GM23248 (cell line): ENCODE data around the gene ITPKB. TPM values are rescaled to one million over a fixed set of nuclear protein-coding genes. Genes with fewer than 3 reads are reported as not detected.

ENCODE experiments used
- DNase-seq: peaks from one replicate; pipeline ENCODE4 v3.0.0-alpha.2; 2015
- H2AFZ ChIP-seq: fragments of 200-600 bp; sonication (generic); 2 replicates; pipeline ENCODE4 v1.6.1; 2016; ENCODE audit warnings: antibody characterized with exemption
- H3F3A ChIP-seq: fragments of 200-600 bp; sonication (generic); 2 replicates; pipeline ENCODE4 v1.6.1; 2016; ENCODE audit warnings: mild to moderate bottlenecking, antibody characterized with exemption, mixed run types; ENCODE audit not compliant: insufficient read depth
- H3K27ac ChIP-seq: fragments of 200-600 bp; sonication (generic); 2 replicates; pipeline ENCODE4 v1.5.1; 2016; ENCODE audit warnings: mild to moderate bottlenecking
- H3K27me3 ChIP-seq: fragments of 200-600 bp; sonication (generic); replicated peaks from 2 replicates; pipeline ENCODE4 v1.6.1; 2016; ENCODE audit warnings: mild to moderate bottlenecking; ENCODE audit not compliant: insufficient read depth
- H3K36me3 ChIP-seq: fragments of 200-600 bp; sonication (generic); 2 replicates; pipeline ENCODE4 v1.6.1; 2016; ENCODE audit warnings: low read depth, mild to moderate bottlenecking
- H3K4me1 ChIP-seq: fragments of 200-600 bp; sonication (generic); 2 replicates; pipeline ENCODE4 v1.6.1; 2016; ENCODE audit warnings: mild to moderate bottlenecking; ENCODE audit not compliant: insufficient read depth
- H3K4me2 ChIP-seq: fragments of 200-600 bp; sonication (generic); one replicate; pipeline ENCODE4 v1.6.1; 2016; ENCODE audit warnings: mild to moderate bottlenecking; ENCODE audit not compliant: unreplicated experiment
- H3K4me3 ChIP-seq: fragments of 200-600 bp; sonication (generic); 2 replicates; pipeline ENCODE4 v1.5.1; 2016; ENCODE audit warnings: mild to moderate bottlenecking
- H3K79me2 ChIP-seq: fragments of 200-600 bp; sonication (generic); 2 replicates; pipeline ENCODE4 v1.6.1; 2016; ENCODE audit warnings: mild to moderate bottlenecking; ENCODE audit not compliant: insufficient read depth
- H3K9ac ChIP-seq: fragments of 200-600 bp; sonication (generic); 2 replicates; pipeline ENCODE4 v1.6.1; 2016; ENCODE audit warnings: mild to moderate bottlenecking
- H3K9me2 ChIP-seq: fragments of 200-600 bp; sonication (generic); 2 replicates; pipeline ENCODE4 v1.6.1; 2016; ENCODE audit warnings: mixed run types, mild to moderate bottlenecking, moderate library complexity; ENCODE audit not compliant: insufficient read depth
- H3K9me3 ChIP-seq: fragments of 200-600 bp; sonication (generic); one replicate; pipeline ENCODE4 v1.6.1; 2017; ENCODE audit warnings: low read depth
- H4K20me1 ChIP-seq: fragments of 200-600 bp; sonication (generic); 2 replicates; pipeline ENCODE4 v1.6.0; 2016; ENCODE audit not compliant: insufficient read depth
- EZH2 ChIP-seq: fragments of 200-600 bp; sonication (generic); IDR thresholded peaks from 2 replicates; pipeline ENCODE4 v1.6.1; 2018; ENCODE audit warnings: antibody characterized with exemption, mild to moderate bottlenecking; ENCODE audit not compliant: insufficient read depth, poor library complexity, severe bottlenecking
- EZH2phosphoT487 ChIP-seq: fragments of 200-600 bp; sonication (generic); IDR thresholded peaks from 2 replicates; pipeline ENCODE4 v1.6.1; 2018; ENCODE audit warnings: antibody characterized with exemption, moderate library complexity, mild to moderate bottlenecking, low read depth; ENCODE audit not compliant: insufficient read depth
- WGBS, 2 experiments: methylation state at CpG; one replicate each; pipeline ENCODE4 v1.1.6; 2015 to 2017; ENCODE audit warnings: low lambda C conversion rate in 2 of 2, low coverage in 1 of 2; ENCODE audit errors: missing lambda C conversion rate in 2 of 2; 5-methylcytosine and 5-hydroxymethylcytosine counted together
- in situ Hi-C: fragments of 300-500 bp; cut with MboI; formaldehyde crosslinking; loops from 2 replicates; pipeline ENCODE4 v1.15.0; 2020
- polyA plus RNA-seq: library from polyadenylated mRNA; unstranded; fragments of >200 nt; fragmentation: Nextera tagmentation; extraction: Ambion mirVana; gene quantifications from 2 replicates; pipeline ENCODE4 v1.2.1, GENCODE V29; 2016
- total RNA-seq: library from RNA; depleted of rRNA; stranded (reverse); fragments of >200 nt; shearing (Covaris generic); gene quantifications from 2 replicates; pipeline ENCODE4 v1.2.3, GENCODE V29; 2014

Gene ITPKB
- total and polyA plus RNA-seq, 2 experiments from 2014 or later: 0.26 to 0.86 TPM

DNA sequence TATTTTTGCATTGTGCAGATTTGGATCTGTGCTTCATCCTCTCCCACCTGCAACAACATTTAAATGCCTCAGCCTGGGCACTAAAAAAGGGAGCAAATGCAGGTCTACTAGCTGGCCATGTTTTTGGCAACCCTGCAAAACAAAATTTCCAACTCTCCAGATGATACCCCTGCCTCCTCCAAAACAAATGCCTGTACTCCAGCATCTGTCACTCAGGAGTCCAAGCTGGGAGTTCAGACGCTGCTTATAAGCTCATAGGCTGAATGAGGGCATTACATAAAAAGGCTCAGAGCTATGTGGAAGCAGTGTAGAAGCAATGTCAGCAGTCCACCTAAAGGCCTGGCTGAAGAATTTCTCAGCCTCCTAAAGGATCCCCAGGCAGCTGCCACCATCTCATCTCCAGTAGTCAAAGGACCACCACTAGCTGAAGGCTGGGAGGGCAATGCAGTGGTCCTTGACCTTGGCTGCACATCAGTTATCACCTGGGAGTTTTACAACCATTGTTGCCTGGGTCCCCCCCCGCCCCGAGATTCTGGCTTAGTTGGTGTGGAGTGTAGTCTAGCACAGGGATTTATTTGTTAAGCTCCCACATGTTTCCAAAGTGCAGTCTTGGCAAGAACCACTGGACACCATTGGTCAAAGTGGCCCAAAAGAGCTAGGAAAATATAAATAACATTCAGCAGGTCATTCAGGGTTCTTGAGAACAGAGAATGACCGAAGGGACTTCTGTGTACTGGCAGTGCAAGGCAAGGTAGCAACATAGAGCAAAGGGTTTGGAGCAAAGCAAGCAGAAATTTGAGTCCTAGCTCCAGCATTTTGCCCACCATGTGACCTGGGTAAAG, 57.2 kb downstream of the ITPKB start:
- H3K27me3 ChIP-seq: no peaks in the 10 kb centered on the region
- H3K79me2 ChIP-seq: no peaks in the 10 kb centered on the region
- TF ChIP-seq EZH2phosphoT487 (no peak), EZH2 (no peak)
- in situ Hi-C loops: no loop called here
- no peaks in the 10 kb centered on the region for H3K36me3 ChIP-seq
- H3K9me3 ChIP-seq: no peaks in the 10 kb centered on the region
- no peak for DNase-seq
- no peak overlapping the region for H2AFZ ChIP-seq
- WGBS, 2 experiments: 88 to 96% methylated on average over 4 of the region's 4 CpGs
- peaks cover 9% of the 10 kb centered on the region for H3F3A ChIP-seq
- no peak overlapping the region for H3K9ac ChIP-seq
- no peaks in the 10 kb centered on the region for H3K9me2 ChIP-seq
- H3K27ac ChIP-seq: no peak overlapping the region
- H4K20me1 ChIP-seq: no peaks in the 10 kb centered on the region
- no peak overlapping the region for H3K4me2 ChIP-seq
- peaks cover 13% of the 10 kb centered on the region for H3K4me1 ChIP-seq
- no peak overlapping the region for H3K4me3 ChIP-seq

DNA sequence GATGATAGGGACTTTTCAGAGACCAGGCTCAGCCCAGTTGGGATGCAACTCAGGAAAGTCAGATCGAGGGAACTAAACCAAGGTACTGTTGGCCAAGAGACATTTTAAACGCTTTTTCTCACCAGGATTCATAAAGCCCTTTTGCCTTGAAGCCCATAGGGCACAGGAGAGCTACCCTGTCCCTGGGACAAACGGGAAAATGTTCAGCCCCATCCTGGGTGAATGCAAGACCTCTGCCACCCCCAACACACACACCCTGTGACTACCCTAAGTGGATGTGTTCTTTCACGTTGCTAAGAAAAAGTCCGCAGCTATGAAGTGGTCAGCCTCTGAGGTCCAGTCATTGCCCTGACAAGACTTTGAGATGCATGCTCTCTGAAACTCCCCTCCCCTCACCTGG, 58.4 kb downstream of the ITPKB start:
- H2AFZ ChIP-seq: peak overlapping the region; percentile 90; the same call in 1 of the 2 replicates
- DNase-seq: no peak
- no peaks in the 10 kb centered on the region for H3K36me3 ChIP-seq
- no peak overlapping the region for H3K27ac ChIP-seq
- H3K79me2 ChIP-seq: no peaks in the 10 kb centered on the region
- in situ Hi-C loops: no loop called here
- H3F3A ChIP-seq: peaks cover 21% of the 10 kb centered on the region
- 48 to 50% methylated on average over 5 of the region's 5 CpGs for WGBS, 2 experiments
- H3K9me3 ChIP-seq: no peaks in the 10 kb centered on the region
- peak overlapping the region; percentile 74 for H3K4me3 ChIP-seq
- H3K9me2 ChIP-seq: no peaks in the 10 kb centered on the region
- H3K27me3 ChIP-seq: no peaks in the 10 kb centered on the region
- no peak for TF ChIP-seq EZH2
- no peak for TF ChIP-seq EZH2phosphoT487
- H3K4me1 ChIP-seq: peaks cover 19% of the 10 kb centered on the region
- H4K20me1 ChIP-seq: no peaks in the 10 kb centered on the region; the same call in 1 of the 2 replicates
- peak overlapping the region; percentile 77; the same call in 1 of the 2 replicates for H3K9ac ChIP-seq
- peak overlapping the region; percentile 94 for H3K4me2 ChIP-seq

DNA sequence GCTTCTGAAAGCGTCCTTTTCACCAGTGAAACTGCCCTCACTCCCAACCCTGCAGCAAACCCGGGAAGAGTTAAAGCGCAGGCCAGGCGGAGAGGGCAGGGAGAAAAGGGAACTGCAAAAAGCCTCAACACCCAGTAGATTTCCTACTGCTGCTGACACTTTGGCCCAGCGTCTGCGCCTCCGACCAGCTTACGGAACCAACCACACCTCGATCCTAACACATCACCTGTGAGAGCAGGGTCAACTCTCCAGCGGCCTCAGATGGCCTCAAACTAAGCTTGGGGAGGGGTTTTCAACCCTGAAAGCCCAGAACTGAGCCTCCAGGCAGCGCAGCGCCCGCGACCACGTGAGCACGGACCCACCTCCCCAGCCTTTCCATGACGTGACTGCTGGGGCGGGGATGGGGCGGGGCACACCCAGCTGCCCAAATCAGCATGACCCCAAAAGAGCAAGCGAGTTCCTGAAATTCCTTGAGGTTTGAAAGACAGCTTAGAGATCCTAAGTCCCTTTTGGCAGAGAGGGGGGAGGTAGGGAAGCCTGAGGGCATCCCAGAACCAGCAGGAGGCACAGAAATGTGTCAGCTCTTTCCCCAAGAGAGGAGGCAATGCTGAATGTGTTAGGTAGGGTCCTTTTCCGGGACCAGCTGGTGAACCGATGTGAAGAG, 59.1 kb downstream of the ITPKB start:
- in situ Hi-C loops: no loop called here
- Histone ChIP-seq H3K9me3 (no peaks in the 10 kb centered on the region), H3K9ac (peak overlapping the region; percentile 77), H3K4me1 (peaks cover 19% of the 10 kb centered on the region), H3K9me2 (no peaks in the 10 kb centered on the region), H3K4me3 (peak overlapping the region; percentile 74), H3K4me2 (peak overlapping the region; percentile 94), H4K20me1 (no peaks in the 10 kb centered on the region; the same call in 1 of the 2 replicates), H3K36me3 (no peaks in the 10 kb centered on the region), H2AFZ (peak overlapping the region; percentile 90), H3K27me3 (no peaks in the 10 kb centered on the region), H3K79me2 (no peaks in the 10 kb centered on the region), H3K27ac (peak overlapping the region; percentile 11; the same call in 1 of the 2 replicates), H3F3A (peaks cover 24% of the 10 kb centered on the region)
- peak; percentile 68 for DNase-seq
- TF ChIP-seq EZH2phosphoT487: no peak
- no peak for TF ChIP-seq EZH2
- WGBS, 2 experiments: 5 to 6% methylated on average over 22 of the region's 22 CpGs

DNA sequence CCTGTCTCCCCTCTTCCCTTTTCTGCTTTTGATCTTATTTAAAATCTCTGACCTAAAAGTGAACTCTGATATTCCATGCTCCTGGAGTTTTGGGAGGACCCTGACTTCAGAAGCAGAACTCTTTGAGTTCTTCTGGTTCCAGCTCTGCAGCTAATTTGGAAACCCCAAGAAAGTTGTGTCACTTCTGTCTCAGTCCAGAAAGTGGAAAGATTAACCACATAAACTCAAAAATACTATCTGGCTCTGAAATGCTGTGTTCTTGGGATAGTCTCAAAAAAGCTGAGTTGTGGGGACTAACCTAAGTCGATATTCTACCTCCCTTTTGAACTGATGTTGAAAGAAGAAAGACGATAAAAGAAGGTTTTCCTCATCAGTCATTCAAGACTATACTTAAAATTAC, 59.8 kb downstream of the ITPKB start:
- Histone ChIP-seq H2AFZ (no peak overlapping the region), H3K36me3 (no peaks in the 10 kb centered on the region), H3K79me2 (no peaks in the 10 kb centered on the region), H3K4me1 (peaks cover 19% of the 10 kb centered on the region), H3K4me3 (peak overlapping the region; percentile 74; the same call in 1 of the 2 replicates), H4K20me1 (no peaks in the 10 kb centered on the region; the same call in 1 of the 2 replicates), H3K4me2 (no peak overlapping the region), H3K27ac (no peak overlapping the region), H3K27me3 (no peaks in the 10 kb centered on the region), H3K9me2 (no peaks in the 10 kb centered on the region), H3K9me3 (no peaks in the 10 kb centered on the region), H3F3A (peaks cover 24% of the 10 kb centered on the region), H3K9ac (no peak overlapping the region; the same call in 1 of the 2 replicates)
- 13 to 20% methylated on average over 2 of the region's 2 CpGs for WGBS, 2 experiments
- DNase-seq: no peak
- TF ChIP-seq EZH2 (no peak), EZH2phosphoT487 (no peak)
- in situ Hi-C loops: no loop called here
